ENCODE results near the gene PGF. TPM values are rescaled to one million over a fixed set of nuclear protein-coding genes. Genes with fewer than 3 reads are reported as not detected.

Gene PGF
- total RNA-seq, 3 donors from 2014 or later: 3.7 to 17.9 (median 8.2) TPM

- no peak for DNase-seq (ENCODE audit: low spot score in 2 of 2)
- no peaks in the 10 kb centered on the region for H3K4me1 ChIP-seq
- intact Hi-C loops (cut with DNase I; ENCODE audit: low total_unique reads): no loop called here
- H3K27me3 ChIP-seq: no peaks in the 10 kb centered on the region
- no peak overlapping the region for H3K4me3 ChIP-seq
- H3K27ac ChIP-seq: no peak overlapping the region
- no peaks in the 10 kb centered on the region for H3K9me3 ChIP-seq
- H3K36me3 ChIP-seq: no peaks in the 10 kb centered on the region
- TF ChIP-seq POLR2A (IDR thresholded peaks at IDR 0.05): no peak
- no peak for TF ChIP-seq CTCF (IDR thresholded peaks at IDR 0.05)
- TF ChIP-seq POLR2AphosphoS5 (IDR thresholded peaks at IDR 0.05): no peak
Observed at GRCh38 chr14:74960736-74961135, 5.3 kb upstream of the PGF start.

GRCh38 chr14:74959596-74960180 lies 4.3 kb upstream of the PGF start:
- Histone ChIP-seq H3K9me3 (no peaks in the 10 kb centered on the region), H3K4me3 (no peak overlapping the region), H3K4me1 (peaks cover 0 to 3% of the 10 kb centered on the region in 2 donors), H3K27me3 (no peaks in the 10 kb centered on the region), H3K27ac (no peak overlapping the region), H3K36me3 (no peaks in the 10 kb centered on the region)
- no peak for DNase-seq (ENCODE audit: low spot score in 2 of 2)
- intact Hi-C loops (cut with DNase I; ENCODE audit: low total_unique reads): no loop called here
- no peak for TF ChIP-seq POLR2AphosphoS5 (IDR thresholded peaks at IDR 0.05)
- no peak for TF ChIP-seq POLR2A (IDR thresholded peaks at IDR 0.05)
- no peak for TF ChIP-seq CTCF (IDR thresholded peaks at IDR 0.05)

GRCh38 chr14:74956280-74957072 lies 1.1 kb upstream of the PGF start:
- peak overlapping the region in 1 of 3 donors; percentile 77 for H3K4me3 ChIP-seq
- peaks cover 0 to 6% of the 10 kb centered on the region in 2 donors for H3K4me1 ChIP-seq

GRCh38 chr14:74956027-74956279 lies 556 bp upstream of the PGF start:
- peak overlapping the region; percentile 65 to 73 for H3K27ac ChIP-seq
- no peaks in the 10 kb centered on the region for H3K9me3 ChIP-seq
- no peaks in the 10 kb centered on the region for H3K27me3 ChIP-seq
- DNase-seq (ENCODE audit: low spot score in 2 of 2): no peak
- H3K4me3 ChIP-seq: peak overlapping the region; percentile 55 to 77 (median 59)
- intact Hi-C loops (cut with DNase I; ENCODE audit: low total_unique reads): no loop called here
- peaks cover 0 to 6% of the 10 kb centered on the region in 2 donors for H3K4me1 ChIP-seq
- H3K36me3 ChIP-seq: no peaks in the 10 kb centered on the region
- no peak for TF ChIP-seq POLR2AphosphoS5 (IDR thresholded peaks at IDR 0.05)
- TF ChIP-seq CTCF (IDR thresholded peaks at IDR 0.05): no peak

More at GRCh38 chr14:74956280-74957072, 1.1 kb upstream of the PGF start:
- Histone ChIP-seq H3K36me3 (no peaks in the 10 kb centered on the region), H3K27me3 (no peaks in the 10 kb centered on the region), H3K9me3 (no peaks in the 10 kb centered on the region), H3K27ac (peak overlapping the region in 1 of 2 donors; percentile 73)
- intact Hi-C loops (cut with DNase I; ENCODE audit: low total_unique reads): no loop called here
- no peak for DNase-seq (ENCODE audit: low spot score in 2 of 2)
- TF ChIP-seq POLR2AphosphoS5 (IDR thresholded peaks at IDR 0.05): no peak
- no peak for TF ChIP-seq CTCF (IDR thresholded peaks at IDR 0.05)

GRCh38 chr14:74954947-74955228 lies 509 bp downstream of the PGF start:
- Histone ChIP-seq H3K36me3 (no peaks in the 10 kb centered on the region), H3K4me1 (peaks cover 0 to 6% of the 10 kb centered on the region in 2 donors), H3K4me3 (peak overlapping the region; percentile 55 to 77 (median 59)), H3K27me3 (no peaks in the 10 kb centered on the region), H3K9me3 (no peaks in the 10 kb centered on the region), H3K27ac (peak overlapping the region in 1 of 2 donors; percentile 73)
- DNase-seq (ENCODE audit: low spot score in 2 of 2): no peak
- TF ChIP-seq POLR2AphosphoS5 (IDR thresholded peaks at IDR 0.05) (no peak), CTCF (IDR thresholded peaks at IDR 0.05) (no peak), POLR2A (IDR thresholded peaks at IDR 0.05) (no peak)
- intact Hi-C loops (cut with DNase I; ENCODE audit: low total_unique reads): no loop called here
